Uterus (tissue), 4 donors: ENCODE data around the gene TMEM219. TPM values are rescaled to one million over a fixed set of nuclear protein-coding genes. Genes with fewer than 3 reads are reported as not detected.

Experiments used
- DNase-seq, 2 donors: peaks; one replicate each; pipeline ENCODE4 v3.0.0-alpha.2; 2019 to 2020
- H3K27ac ChIP-seq, 2 donors: fragments of 200-600 bp; sonication (generic); 1 replicate in 1 of 2; 2 replicates in 1 of 2; pipeline ENCODE4 v1.5.1; 2016 to 2018
- H3K27me3 ChIP-seq, 2 donors: fragments of 200-600 bp; sonication (generic); one replicate each; pipeline ENCODE4 v1.5.1; 2018 to 2019; ENCODE audit warnings: control low read depth in 1 of 2
- H3K36me3 ChIP-seq, 2 donors: fragments of 200-600 bp; sonication (generic); one replicate each; pipeline ENCODE4 v1.5.1; 2019; ENCODE audit warnings: control low read depth in 1 of 2
- H3K4me1 ChIP-seq, 2 donors: fragments of 200-600 bp; sonication (generic); one replicate each; pipeline ENCODE4 v1.5.1; 2018 to 2019; ENCODE audit warnings: control low read depth in 1 of 2
- H3K4me3 ChIP-seq, 2 donors: fragments of 200-600 bp; sonication (generic); 1 replicate in 1 of 2; 2 replicates in 1 of 2; pipeline ENCODE4 v1.5.1; 2018 to 2019; ENCODE audit warnings: mild to moderate bottlenecking in 1 of 2
- H3K9me3 ChIP-seq, 2 donors: fragments of 200-600 bp; sonication (generic); one replicate each; pipeline ENCODE4 v1.5.1; 2019; ENCODE audit warnings: control low read depth in 1 of 2
- POLR2A ChIP-seq, 2 donors: fragments of 450-650 bp; IDR thresholded peaks; one replicate each; pipeline ENCODE4 v1.6.1; 2016; ENCODE audit warnings: antibody characterized with exemption in 2 of 2, mild to moderate bottlenecking in 1 of 2, moderate library complexity in 1 of 2
- intact Hi-C: fragments of 100-400 bp; cut with DNase I; formaldehyde crosslinking; loops from one replicate; pipeline ENCODE4 v1.15.1; 2023; ENCODE audit warnings: low total_unique reads
- total RNA-seq, 4 donors: library from RNA; depleted of rRNA in 3 of 4; stranded (reverse); fragments of >200 nt in 3 of 4; gene quantifications; one replicate each; pipeline versions ENCODE4 v1.1.0 to v1.2.4, GENCODE V29; 2014 to 2023
- TF ChIP-seq, protein P1 (sequence below), 4 experiments: fragments of 200-600 bp in 2 of 4; fragments of 450-650 bp in 2 of 4; sonication (generic) in 2 of 4; IDR thresholded peaks; one replicate each; pipeline ENCODE4 v1.5.1; 2016 to 2019; ENCODE audit warnings: antibody characterized with exemption in 4 of 4, mild to moderate bottlenecking in 2 of 4, moderate library complexity in 1 of 4
- donor health status: DM: yes; HTN: yes; CAD: no.

The TMEM219 gene
- total RNA-seq, 4 donors from 2014 or later, result 38.6 to 82.3 (median 58.5) TPM

DNA sequence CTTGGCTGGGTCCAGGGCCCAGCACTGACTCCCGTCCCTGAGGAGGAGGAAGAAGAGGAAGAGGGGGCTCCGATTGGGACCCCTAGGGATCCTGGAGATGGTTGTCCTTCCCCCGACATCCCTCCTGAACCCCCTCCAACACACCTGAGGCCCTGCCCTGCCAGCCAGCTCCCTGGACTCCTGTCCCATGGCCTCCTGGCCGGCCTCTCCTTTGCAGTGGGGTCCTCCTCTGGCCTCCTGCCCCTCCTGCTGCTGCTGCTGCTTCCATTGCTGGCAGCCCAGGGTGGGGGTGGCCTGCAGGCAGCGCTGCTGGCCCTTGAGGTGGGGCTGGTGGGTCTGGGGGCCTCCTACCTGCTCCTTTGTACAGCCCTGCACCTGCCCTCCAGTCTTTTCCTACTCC lies 25.1 kb downstream of the TMEM219 start:
- no peaks in the 10 kb centered on the region for H3K9me3 ChIP-seq
- no peaks in the 10 kb centered on the region for H3K27me3 ChIP-seq
- H3K36me3 ChIP-seq, result no peaks in the 10 kb centered on the region
- H3K4me3 ChIP-seq, result no peak overlapping the region
- H3K4me1 ChIP-seq, result no peaks in the 10 kb centered on the region
- no peak overlapping the region for H3K27ac ChIP-seq
- no peak for DNase-seq
- intact Hi-C loops, result no loop called here
- TF ChIP-seq, protein P1, sequence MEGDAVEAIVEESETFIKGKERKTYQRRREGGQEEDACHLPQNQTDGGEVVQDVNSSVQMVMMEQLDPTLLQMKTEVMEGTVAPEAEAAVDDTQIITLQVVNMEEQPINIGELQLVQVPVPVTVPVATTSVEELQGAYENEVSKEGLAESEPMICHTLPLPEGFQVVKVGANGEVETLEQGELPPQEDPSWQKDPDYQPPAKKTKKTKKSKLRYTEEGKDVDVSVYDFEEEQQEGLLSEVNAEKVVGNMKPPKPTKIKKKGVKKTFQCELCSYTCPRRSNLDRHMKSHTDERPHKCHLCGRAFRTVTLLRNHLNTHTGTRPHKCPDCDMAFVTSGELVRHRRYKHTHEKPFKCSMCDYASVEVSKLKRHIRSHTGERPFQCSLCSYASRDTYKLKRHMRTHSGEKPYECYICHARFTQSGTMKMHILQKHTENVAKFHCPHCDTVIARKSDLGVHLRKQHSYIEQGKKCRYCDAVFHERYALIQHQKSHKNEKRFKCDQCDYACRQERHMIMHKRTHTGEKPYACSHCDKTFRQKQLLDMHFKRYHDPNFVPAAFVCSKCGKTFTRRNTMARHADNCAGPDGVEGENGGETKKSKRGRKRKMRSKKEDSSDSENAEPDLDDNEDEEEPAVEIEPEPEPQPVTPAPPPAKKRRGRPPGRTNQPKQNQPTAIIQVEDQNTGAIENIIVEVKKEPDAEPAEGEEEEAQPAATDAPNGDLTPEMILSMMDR (IDR thresholded peaks at IDR 0.05), result no peak
- TF ChIP-seq POLR2A (IDR thresholded peaks at IDR 0.05), result no peak

DNA sequence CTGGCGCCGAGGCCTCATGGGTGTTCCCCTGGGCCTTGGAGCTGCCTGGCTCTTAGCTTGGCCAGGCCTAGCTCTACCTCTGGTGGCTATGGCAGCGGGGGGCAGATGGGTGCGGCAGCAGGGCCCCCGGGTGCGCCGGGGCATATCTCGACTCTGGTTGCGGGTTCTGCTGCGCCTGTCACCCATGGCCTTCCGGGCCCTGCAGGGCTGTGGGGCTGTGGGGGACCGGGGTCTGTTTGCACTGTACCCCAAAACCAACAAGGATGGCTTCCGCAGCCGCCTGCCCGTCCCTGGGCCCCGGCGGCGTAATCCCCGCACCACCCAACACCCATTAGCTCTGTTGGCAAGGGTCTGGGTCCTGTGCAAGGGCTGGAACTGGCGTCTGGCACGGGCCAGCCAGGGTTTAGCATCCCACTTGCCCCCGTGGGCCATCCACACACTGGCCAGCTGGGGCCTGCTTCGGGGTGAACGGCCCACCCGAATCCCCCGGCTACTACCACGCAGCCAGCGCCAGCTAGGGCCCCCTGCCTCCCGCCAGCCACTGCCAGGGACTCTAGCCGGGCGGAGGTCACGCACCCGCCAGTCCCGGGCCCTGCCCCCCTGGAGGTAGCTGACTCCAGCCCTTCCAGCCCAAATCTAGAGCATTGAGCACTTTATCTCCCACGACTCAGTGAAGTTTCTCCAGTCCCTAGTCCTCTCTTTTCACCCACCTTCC lies 25.6 kb downstream of the TMEM219 start:
- no peaks in the 10 kb centered on the region for H3K9me3 ChIP-seq
- no peak overlapping the region for H3K27ac ChIP-seq
- TF ChIP-seq, protein P1 (IDR thresholded peaks at IDR 0.05), result no peak
- TF ChIP-seq POLR2A (IDR thresholded peaks at IDR 0.05), result no peak
- no peak overlapping the region for H3K4me3 ChIP-seq
- no peaks in the 10 kb centered on the region for H3K36me3 ChIP-seq
- no peaks in the 10 kb centered on the region for H3K27me3 ChIP-seq
- DNase-seq, result no peak
- H3K4me1 ChIP-seq, result no peaks in the 10 kb centered on the region
- intact Hi-C loops, result no loop called here

DNA sequence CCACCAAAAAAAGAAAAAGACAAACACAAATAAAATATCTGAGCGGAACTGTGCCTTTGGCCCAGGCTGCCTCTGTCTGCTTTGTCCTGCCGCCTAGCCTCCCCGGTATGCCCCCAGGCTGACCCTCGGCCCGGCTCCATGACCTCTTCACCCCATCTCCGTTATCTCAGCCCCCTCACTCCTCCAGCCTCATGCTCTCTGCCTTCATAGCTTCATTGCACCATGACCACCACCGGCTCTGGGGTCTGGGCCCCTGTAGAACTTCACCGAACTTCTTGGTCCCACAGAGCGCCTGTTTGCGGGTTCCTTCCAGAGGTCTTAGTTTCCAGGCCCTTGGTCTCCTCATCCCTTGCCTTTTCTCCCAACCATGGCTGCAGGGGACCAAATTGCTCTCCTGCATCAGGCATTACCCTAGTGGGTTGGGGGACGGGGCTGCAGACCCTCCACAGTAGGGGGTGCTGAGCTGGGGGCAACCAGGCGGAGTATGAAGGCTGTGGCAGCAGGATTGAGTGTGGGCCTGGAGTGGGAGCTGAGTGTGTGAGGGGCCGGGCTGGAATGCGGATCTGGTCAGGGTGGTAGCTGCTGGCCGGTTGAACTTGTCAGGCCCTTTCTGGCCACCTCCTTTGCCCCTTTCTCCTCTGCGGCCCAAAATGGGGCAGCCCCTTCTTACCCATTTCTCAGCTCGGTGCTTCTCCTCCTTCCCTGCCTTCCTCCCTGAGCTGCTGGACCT lies 26.6 kb downstream of the TMEM219 start:
- no peak overlapping the region for H3K27ac ChIP-seq
- no peak overlapping the region for H3K4me3 ChIP-seq
- intact Hi-C loops, result no loop called here
- no peak for DNase-seq
- H3K27me3 ChIP-seq, result no peaks in the 10 kb centered on the region
- H3K36me3 ChIP-seq, result no peaks in the 10 kb centered on the region
- no peaks in the 10 kb centered on the region for H3K4me1 ChIP-seq
- H3K9me3 ChIP-seq, result no peaks in the 10 kb centered on the region
- TF ChIP-seq POLR2A (IDR thresholded peaks at IDR 0.05), result no peak
- TF ChIP-seq, protein P1 (IDR thresholded peaks at IDR 0.05), result no peak

DNA sequence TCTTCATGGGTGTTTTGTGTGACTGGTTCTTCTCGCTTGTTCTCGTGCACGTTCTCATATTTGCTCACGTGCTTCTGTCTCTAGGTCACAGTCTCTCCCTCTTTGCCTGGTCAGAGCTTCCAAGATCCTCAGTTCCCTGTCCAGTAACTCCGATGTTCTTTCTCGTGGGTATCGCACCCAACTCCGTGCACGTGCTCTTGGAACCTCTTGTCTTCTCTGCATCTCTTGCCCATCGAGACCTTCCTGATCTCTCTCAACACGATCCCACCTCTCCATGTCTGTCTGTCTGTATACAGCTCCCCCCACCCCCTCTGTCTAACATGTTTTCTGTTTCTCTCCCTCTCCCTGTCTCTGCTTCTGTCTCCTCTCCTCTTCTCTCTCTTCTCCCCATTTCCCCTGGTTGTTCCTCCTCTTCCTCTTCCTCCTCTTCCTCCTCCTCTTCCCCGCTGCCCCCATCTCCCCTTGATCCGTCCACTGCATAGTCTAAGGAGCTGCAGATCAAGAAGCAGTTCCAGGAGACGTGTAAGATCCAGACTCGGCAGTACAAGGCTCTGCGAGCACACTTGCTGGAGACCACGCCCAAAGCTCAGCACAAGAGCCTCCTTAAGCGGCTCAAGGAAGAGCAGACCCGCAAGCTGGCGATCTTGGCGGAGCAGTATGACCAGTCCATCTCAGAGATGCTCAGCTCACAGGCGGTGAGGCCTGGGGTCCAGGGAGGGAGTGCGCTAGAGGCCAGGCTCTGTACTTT lies 27.4 kb downstream of the TMEM219 start:
- Histone ChIP-seq H3K4me3 (no peak overlapping the region), H3K4me1 (peaks cover 0 to 1% of the 10 kb centered on the region in 2 donors), H3K9me3 (no peaks in the 10 kb centered on the region), H3K27ac (no peak overlapping the region), H3K36me3 (no peaks in the 10 kb centered on the region), H3K27me3 (no peaks in the 10 kb centered on the region)
- TF ChIP-seq POLR2A (IDR thresholded peaks at IDR 0.05), result no peak
- TF ChIP-seq, protein P1 (IDR thresholded peaks at IDR 0.05), result no peak
- intact Hi-C loops, result no loop called here
- DNase-seq, result no peak

DNA sequence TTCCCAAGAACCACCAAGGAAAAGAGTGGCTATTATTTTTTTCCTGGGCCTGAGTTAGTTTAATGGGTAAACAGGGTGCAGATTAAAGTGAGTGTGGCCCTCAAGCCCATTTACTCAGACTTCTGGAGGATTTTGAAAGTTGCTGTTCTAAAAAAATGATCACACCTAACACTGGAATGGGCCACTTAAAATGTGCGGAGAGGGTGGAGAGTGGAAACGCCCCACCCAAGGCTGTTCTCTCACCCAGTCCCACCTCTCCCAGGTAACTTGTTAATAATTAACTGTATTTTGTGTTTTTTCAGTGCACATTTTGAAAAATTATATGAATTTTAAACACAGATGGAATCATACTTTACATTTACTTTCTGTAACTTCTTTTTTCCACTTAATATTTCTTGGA lies 28.2 kb downstream of the TMEM219 start:
- H3K36me3 ChIP-seq, result no peaks in the 10 kb centered on the region
- H3K27me3 ChIP-seq, result no peaks in the 10 kb centered on the region
- H3K9me3 ChIP-seq, result no peaks in the 10 kb centered on the region
- intact Hi-C loops, result no loop called here
- H3K4me1 ChIP-seq, result peaks cover 0 to 8% of the 10 kb centered on the region in 2 donors
- no peak overlapping the region for H3K4me3 ChIP-seq
- TF ChIP-seq, protein P1 (IDR thresholded peaks at IDR 0.05), result no peak
- no peak for TF ChIP-seq POLR2A (IDR thresholded peaks at IDR 0.05)
- H3K27ac ChIP-seq, result no peak overlapping the region
- no peak for DNase-seq
